SK-N-SH (cell line): ENCODE data around the gene DSTN.

Experiments used
- EP300 ChIP-seq, 2 experiments: IDR thresholded peaks; 2 replicates each; pipeline versions ENCODE4 v1.4.0 to v1.6.1; 2012; ENCODE audit warnings: borderline replicate concordance in 1 of 2, low read depth in 1 of 2, low read length in 1 of 2
- EZH2phosphoT487 ChIP-seq: fragments of 200-600 bp; sonication (generic); IDR thresholded peaks from 2 replicates; pipeline ENCODE4 v1.6.1; 2017; ENCODE audit warnings: low read depth, mixed run types, mild to moderate bottlenecking, antibody characterized with exemption, moderate library complexity, borderline replicate concordance
- GATA2 ChIP-seq: sonication (generic); formaldehyde crosslinking; IDR thresholded peaks from 2 replicates; pipeline ENCODE4 v1.5.0; 2020; ENCODE audit warnings: mild to moderate bottlenecking, missing genetic modification reagents
- SMC3 ChIP-seq: IDR thresholded peaks from 2 replicates; pipeline ENCODE4 v1.6.1; 2012; ENCODE audit warnings: low read depth, low read length, improper control_type of control experiment
- TCF12 ChIP-seq: IDR thresholded peaks from 2 replicates; pipeline ENCODE4 v1.4.0; 2012
- TF ChIP-seq, protein P1 (sequence below): fragments of 200-600 bp; sonication (generic); IDR thresholded peaks from 2 replicates; pipeline ENCODE4 v1.6.1; 2017; ENCODE audit warnings: antibody characterized with exemption, mild to moderate bottlenecking, moderate library complexity

DNA sequence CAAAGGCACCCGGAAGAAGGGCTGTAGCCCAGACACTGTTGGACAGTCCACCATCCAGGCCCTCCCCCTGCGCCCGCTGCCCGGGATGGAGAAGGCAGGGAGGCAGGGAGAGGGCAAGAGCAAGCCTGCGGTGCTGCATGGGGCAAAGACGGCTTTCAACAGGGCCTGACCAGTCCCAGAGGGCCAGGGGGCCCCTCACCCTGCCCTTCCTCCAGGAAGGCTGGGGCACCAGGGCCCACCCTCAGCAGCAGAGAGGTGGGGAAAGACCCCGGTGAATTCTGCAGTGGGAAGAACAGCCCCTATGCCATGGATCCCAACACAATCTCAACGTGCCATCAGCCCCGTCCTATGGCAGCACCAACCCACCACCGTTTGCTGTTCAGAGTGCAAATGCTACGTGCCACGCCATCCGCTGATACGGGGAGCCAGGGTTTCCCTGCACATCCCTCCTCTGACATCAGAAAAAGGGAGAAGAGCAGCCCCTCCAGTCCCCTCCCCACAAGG is 71.1 kb downstream of the DSTN start:
- TF ChIP-seq, protein P1, sequence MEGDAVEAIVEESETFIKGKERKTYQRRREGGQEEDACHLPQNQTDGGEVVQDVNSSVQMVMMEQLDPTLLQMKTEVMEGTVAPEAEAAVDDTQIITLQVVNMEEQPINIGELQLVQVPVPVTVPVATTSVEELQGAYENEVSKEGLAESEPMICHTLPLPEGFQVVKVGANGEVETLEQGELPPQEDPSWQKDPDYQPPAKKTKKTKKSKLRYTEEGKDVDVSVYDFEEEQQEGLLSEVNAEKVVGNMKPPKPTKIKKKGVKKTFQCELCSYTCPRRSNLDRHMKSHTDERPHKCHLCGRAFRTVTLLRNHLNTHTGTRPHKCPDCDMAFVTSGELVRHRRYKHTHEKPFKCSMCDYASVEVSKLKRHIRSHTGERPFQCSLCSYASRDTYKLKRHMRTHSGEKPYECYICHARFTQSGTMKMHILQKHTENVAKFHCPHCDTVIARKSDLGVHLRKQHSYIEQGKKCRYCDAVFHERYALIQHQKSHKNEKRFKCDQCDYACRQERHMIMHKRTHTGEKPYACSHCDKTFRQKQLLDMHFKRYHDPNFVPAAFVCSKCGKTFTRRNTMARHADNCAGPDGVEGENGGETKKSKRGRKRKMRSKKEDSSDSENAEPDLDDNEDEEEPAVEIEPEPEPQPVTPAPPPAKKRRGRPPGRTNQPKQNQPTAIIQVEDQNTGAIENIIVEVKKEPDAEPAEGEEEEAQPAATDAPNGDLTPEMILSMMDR: no peak
- TF ChIP-seq SMC3 (no peak), EZH2phosphoT487 (no peak), TCF12 (no peak), EP300 (IDR thresholded peaks at IDR 0.05; ENCODE audit: borderline replicate concordance in 1 of 2, low read depth in 1 of 2, low read length in 1 of 2) (no peak), GATA2 (no peak)
